SU-DHL-6 (cell line): ENCODE results near the gene MAML3.

Experiments used
- EZH2phosphoT487 ChIP-seq: fragments of 200-600 bp; sonication (generic), shearing (Covaris generic); conservative IDR thresholded peaks from 2 replicates; pipeline ENCODE4 v1.6.1; 2018; ENCODE audit warnings: mild to moderate bottlenecking, antibody characterized with exemption, low read length, moderate library complexity, mixed read lengths
- TF ChIP-seq, protein P1 (sequence below): fragments of 200-600 bp; sonication (generic); IDR thresholded peaks from one replicate; pipeline ENCODE4 v1.5.1; 2017; ENCODE audit warnings: antibody characterized with exemption, mild to moderate bottlenecking, low read length, moderate library complexity; ENCODE audit not compliant: insufficient read depth, poor library complexity, severe bottlenecking

DNA sequence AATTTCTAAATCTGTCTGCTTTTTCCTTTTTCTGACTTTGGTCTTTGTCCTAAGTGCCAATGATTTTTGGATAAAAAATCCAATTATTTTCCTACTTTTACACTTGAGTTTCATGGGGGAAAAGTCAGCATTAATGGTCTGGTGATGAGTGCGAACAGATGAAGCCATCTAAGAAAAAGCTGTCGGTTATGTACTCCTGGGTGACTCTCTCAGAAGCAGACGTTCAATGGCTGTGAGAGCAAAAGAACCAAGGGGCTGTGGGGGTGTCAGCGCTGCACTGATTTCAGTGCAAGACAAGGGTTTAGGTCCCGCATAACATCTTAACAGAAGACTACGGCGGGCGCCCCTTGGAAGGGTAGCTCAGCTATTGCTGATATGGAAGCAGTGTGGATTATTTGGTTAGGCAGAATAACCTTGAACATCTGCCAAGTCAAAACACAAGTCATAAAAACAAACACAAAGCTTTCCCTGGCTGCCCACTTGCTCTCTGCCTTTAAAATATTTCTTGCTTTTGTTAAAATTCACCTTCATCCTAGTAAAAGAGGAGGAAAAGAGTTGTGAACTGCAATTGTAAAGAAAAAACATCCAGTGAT, 240.5 kb downstream of the MAML3 start:
- TF ChIP-seq, protein P1, sequence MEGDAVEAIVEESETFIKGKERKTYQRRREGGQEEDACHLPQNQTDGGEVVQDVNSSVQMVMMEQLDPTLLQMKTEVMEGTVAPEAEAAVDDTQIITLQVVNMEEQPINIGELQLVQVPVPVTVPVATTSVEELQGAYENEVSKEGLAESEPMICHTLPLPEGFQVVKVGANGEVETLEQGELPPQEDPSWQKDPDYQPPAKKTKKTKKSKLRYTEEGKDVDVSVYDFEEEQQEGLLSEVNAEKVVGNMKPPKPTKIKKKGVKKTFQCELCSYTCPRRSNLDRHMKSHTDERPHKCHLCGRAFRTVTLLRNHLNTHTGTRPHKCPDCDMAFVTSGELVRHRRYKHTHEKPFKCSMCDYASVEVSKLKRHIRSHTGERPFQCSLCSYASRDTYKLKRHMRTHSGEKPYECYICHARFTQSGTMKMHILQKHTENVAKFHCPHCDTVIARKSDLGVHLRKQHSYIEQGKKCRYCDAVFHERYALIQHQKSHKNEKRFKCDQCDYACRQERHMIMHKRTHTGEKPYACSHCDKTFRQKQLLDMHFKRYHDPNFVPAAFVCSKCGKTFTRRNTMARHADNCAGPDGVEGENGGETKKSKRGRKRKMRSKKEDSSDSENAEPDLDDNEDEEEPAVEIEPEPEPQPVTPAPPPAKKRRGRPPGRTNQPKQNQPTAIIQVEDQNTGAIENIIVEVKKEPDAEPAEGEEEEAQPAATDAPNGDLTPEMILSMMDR, result no peak
- no peak for TF ChIP-seq EZH2phosphoT487
